GM12864 (cell line): ENCODE results near the gene SNX6.
A peak's percentile ranks its signal among the peaks of the same experiment; 100 is the strongest.
"Not testable (repeated sequence)": the region's sequence is repeated elsewhere in the genome, so short reads cannot be mapped to it uniquely, and the experiment has no call there.

Experiments
- DNase-seq: peaks from one replicate; pipeline ENCODE4 v3.0.0-alpha.2; 2011; ENCODE audit warnings: low read depth
- H3K4me3 ChIP-seq: 2 replicates; pipeline ENCODE4 v1.5.1; 2011; ENCODE audit warnings: mild to moderate bottlenecking, low read depth, low read length, control low read depth
- CTCF ChIP-seq: IDR thresholded peaks from 2 replicates; pipeline ENCODE4 v1.5.1; 2011; ENCODE audit warnings: low read depth, mild to moderate bottlenecking, moderate library complexity, low read length, control low read depth, inconsistent platforms; ENCODE audit errors: missing control alignments

Gene SNX6

DNA sequence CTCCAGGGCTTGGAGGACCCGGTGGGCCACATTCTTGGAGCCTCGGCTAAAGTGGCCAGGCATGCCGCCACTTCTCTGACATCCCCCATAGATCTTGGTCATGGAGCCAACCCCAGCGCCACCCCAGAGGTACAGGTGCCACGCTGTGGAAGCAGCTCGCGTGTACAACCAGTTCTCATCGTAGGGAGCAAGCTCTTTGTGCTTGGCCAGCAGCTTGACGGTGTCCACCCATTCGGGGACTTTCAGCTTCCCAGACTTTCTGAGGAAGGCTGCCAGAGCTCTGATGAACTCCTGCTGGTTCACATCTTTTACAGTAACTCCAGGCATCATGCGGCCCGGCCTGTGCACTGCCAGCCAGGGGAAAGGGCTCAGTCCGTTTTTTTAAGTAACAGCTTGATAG is 61.1 kb downstream of the SNX6 start:
- TF ChIP-seq CTCF, result no peak
- H3K4me3 ChIP-seq, result no peak overlapping the region
- no peak for DNase-seq

DNA sequence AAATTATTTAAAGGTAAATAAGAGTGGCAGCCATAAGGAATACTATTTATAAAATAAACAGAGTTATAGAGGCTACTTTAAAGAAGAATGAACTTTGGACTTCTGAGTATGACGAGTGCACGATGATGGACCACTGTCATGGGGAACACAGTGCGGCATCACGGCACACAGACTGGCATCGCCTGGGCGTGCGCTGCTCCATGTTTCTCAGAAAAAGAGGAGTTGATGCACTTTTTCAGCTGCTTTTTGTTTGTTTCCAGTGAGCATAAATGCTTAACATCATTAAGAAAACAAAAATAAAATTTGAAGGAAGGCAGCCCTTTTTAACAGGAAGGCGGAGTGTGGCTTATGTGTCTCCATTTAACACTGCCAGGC is 67.2 kb downstream of the SNX6 start:
- no peak for TF ChIP-seq CTCF
- no peak overlapping the region for H3K4me3 ChIP-seq
- DNase-seq, result no peak

DNA sequence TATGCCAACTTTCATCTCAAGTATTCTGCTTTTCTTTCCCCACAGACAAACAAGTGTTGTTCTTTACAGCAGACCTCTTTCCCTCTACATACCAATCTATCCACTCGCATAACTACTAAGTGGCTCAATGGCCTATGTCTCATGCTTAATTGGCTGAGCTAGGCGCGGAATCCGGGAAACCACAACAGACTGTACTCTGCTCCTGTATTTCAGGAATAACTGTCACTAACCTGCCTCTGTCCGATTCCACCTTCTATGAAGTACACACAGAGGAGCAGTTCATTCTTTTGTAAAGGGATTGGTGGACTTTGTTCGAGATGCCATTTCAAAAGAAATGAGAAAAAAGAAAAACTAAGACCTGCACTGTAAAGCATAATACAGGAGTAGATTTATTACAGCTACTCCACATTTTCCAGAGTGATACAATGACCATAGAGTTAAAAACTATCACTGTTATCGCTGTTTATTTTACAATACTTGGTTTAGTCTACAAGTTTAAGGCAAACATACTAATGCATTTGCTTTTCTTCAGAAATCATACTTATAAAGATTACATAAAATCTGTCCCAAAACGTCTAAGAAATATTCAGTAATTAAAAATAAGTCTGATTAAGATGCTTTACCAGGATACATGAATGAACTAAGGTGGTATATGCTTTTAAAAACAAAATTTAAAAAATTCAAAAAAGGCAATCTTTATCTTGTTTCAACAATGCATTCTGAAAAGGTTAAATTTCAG is 67.7 kb downstream of the SNX6 start:
- H3K4me3 ChIP-seq, DNase-seq: not testable (repeated sequence)

DNA sequence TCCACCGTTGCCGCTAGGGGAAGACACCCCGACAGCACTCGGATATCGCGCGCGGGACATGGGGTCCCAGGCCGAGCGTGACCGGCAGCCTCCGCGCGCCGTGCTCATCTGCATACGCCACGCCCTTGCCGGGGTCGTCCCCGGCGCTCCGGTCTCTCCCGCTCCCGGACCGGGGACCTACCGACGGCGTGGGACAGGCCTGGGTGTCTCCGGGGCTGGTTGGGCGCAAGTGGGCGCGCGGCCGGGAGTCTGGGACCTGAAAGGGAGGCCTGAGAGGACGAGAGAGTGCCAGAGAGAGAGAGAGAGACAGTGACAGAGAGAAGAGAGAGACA is 73.5 kb downstream of the SNX6 start:
- not testable (repeated sequence) for DNase-seq

DNA sequence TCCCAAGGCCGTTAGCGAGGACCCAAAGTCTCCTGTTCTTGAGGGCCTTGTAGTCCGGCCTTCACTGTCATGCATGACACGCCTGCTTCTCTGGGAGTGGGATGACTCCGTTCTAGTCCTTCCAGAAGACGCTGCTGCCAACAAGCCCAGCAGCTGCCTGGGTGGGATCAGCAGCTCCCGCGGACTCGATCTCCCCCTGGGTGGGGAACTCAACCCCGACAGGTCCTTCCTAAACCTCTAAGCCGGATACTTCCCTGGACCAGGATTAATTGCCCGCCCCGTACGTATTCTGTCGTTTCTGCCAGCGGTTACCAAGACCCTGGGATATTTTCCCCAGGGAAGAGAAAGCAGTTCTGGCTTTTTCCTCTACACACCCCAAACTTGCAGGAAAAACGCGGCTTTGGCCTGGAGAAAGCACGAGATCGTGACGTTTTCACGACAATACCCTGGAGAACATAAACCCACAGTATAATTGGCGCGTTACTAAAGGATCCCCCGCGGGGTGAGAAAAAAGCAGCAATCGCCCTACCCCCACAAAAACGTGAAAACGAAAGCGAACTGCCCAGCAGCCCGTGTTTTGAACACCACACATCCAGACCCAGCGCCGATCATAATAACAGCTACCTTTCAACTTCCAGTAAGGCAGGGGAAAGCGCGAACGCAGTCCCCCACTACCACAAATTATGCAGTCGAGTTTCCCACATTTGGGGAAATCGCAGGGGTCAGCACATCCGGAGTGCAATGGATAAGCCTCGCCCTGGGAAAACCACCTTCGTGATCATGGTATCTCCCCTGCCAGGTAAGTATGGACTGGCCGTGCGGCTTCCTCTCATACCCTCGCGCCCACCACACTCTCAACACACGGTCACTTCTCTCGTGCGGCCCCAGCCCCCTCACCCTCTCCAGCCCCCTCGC is 74.1 kb downstream of the SNX6 start:
- DNase-seq, H3K4me3 ChIP-seq: not testable (repeated sequence)

More for the DNA sequence above, 73.5 kb downstream of the SNX6 start:
- H3K4me3 ChIP-seq, result not testable (repeated sequence)

- no peak for DNase-seq
- no peak overlapping the region for H3K4me3 ChIP-seq
- TF ChIP-seq CTCF, result no peak
These were observed 75.3 kb downstream of the SNX6 start for GRCh38 chr14:34554540-34555250.

DNA sequence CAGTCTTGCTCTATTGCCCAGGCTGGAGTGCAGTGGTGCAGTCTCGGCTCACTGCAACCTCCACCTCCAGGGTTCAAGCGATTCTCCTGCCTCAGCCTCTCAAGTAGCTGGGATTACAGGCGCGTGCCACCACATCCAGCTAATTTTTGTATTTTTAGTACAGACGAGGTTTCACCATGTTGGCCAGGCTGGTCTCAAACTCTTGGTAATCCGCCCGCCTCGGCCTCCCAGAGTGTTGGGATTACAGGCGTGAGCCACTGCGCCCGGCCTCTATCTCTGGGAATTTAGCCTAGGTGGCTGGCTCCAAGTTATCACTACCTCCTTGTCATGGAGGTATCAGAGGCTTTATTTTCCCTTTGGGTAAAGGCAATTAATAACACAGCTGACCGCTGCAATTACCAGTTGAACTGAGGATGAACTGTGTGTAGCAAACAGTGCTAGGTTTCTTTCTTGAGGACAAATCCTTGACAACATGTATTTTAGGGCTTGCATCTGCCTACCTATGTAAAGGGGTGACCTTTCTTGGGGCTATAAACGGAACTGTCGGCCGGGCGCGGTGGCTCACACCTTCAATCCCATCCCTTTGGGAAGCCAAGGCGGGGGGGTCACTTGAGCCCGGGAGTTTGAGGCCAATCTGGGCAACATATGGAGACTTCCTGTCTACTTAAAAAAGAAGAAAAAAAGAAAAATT is 80.5 kb downstream of the SNX6 start:
- DNase-seq, H3K4me3 ChIP-seq: not testable (repeated sequence)

DNA sequence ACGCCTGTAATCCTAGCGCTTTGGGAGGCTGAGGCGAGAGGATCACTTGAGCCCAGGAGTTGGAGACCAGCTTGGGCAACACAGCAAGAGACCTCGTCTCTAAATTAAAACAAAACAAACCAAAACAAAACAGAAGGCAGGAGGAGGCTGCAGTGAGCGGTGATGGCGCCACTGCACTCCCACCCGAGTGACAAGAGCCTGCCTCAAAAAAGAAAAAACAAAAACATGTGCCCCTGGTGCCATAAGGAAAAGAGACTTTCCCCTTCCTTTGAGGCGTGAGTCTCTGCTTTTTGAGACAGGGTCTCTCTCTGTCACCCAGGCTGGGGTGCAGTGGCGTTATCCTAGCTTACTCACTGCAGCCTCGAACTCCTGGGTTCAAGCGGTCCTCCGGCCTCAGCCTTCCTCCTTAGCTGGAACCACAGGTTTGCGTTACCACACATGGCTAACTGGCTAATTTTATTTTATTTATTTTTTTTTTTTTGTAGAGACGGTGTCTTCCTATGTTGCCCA is 81.4 kb downstream of the SNX6 start:
- no peak overlapping the region for H3K4me3 ChIP-seq
- no peak for TF ChIP-seq CTCF
- no peak for DNase-seq

- H3K4me3 ChIP-seq, DNase-seq: not testable (repeated sequence)
These were observed 82.8 kb downstream of the SNX6 start for GRCh38 chr14:34547136-34547520.

DNA sequence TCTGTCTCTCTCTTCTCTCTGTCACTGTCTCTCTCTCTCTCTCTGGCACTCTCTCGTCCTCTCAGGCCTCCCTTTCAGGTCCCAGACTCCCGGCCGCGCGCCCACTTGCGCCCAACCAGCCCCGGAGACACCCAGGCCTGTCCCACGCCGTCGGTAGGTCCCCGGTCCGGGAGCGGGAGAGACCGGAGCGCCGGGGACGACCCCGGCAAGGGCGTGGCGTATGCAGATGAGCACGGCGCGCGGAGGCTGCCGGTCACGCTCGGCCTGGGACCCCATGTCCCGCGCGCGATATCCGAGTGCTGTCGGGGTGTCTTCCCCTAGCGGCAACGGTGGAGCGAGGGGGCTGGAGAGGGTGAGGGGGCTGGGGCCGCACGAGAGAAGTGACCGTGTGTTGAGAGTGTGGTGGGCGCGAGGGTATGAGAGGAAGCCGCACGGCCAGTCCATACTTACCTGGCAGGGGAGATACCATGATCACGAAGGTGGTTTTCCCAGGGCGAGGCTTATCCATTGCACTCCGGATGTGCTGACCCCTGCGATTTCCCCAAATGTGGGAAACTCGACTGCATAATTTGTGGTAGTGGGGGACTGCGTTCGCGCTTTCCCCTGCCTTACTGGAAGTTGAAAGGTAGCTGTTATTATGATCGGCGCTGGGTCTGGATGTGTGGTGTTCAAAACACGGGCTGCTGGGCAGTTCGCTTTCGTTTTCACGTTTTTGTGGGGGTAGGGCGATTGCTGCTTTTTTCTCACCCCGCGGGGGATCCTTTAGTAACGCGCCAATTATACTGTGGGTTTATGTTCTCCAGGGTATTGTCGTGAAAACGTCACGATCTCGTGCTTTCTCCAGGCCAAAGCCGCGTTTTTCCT is 83.4 kb downstream of the SNX6 start:
- H3K4me3 ChIP-seq, result not testable (repeated sequence)

GRCh38 chr14:34540181-34541059 is 89.5 kb downstream of the SNX6 start:
- not testable (repeated sequence) for DNase-seq
- peak overlapping the region; percentile 99 for H3K4me3 ChIP-seq

More for the DNA sequence above, 83.4 kb downstream of the SNX6 start:
- DNase-seq, result not testable (repeated sequence)
